A549 (cell line): Measurements from ENCODE around the gene MAGI2. TPM values are rescaled to one million over a fixed set of nuclear protein-coding genes. Genes with fewer than 3 reads are reported as not detected.

Experiments
- ATAC-seq, 2 experiments: fragments of 200-7000 bp in 1 of 2; fragments of >200 bp in 1 of 2; cut with Nextera tagmentation in 1 of 2; cut with Tn5 transposase in 1 of 2; 3 replicates each; pipeline versions ENCODE4 v1.8.0 to v1.9.1; 2018 to 2020; ENCODE audit warnings: mild to moderate bottlenecking in 1 of 2, moderate library complexity in 1 of 2
- CTCF ChIA-PET: fragments of 300-600 bp; sonication (Branson Sonifier 250); formaldehyde crosslinking; extraction: SDS; loops from one replicate; lab custom pipeline; 2021; ENCODE audit warnings: antibody characterized with exemption, inconsistent platforms; lab: Yijun Ruan, JAX
- POLR2A ChIA-PET: fragments of 350-600 bp; formaldehyde crosslinking; extraction: SDS; loops from one replicate; lab custom pipeline; 2021; ENCODE audit warnings: antibody characterized with exemption, inconsistent platforms; lab: Yijun Ruan, JAX
- DNase-seq, 2 experiments: peaks; one replicate each; pipeline versions ENCODE4 v3.0.0 to v3.0.0-alpha.2; 2011 to 2016; ENCODE audit warnings: low read depth in 1 of 2, low spot score in 1 of 2
- FAIRE-seq: peaks from 2 replicates; lab custom pipeline; 2011; peaks lifted over from hg19 to GRCh38; lab: Jason Lieb, UNC
- H3K27ac ChIP-seq, 2 experiments: fragments of >200 bp; sonication (Bioruptor Twin); formaldehyde crosslinking; 3 replicates each; pipeline ENCODE4 v1.5.1; 2016 to 2017
- H3K4me1 ChIP-seq: fragments of >200 bp; sonication (Bioruptor Twin); formaldehyde crosslinking; 3 replicates; pipeline ENCODE4 v1.6.1; 2016
- H3K4me2 ChIP-seq: fragments of >200 bp; sonication (Bioruptor Twin); formaldehyde crosslinking; 3 replicates; pipeline ENCODE4 v1.6.1; 2016
- H3K4me3 ChIP-seq: fragments of >200 bp; sonication (Bioruptor Twin); formaldehyde crosslinking; 3 replicates; pipeline ENCODE4 v1.5.1; 2016
- H3K9me3 ChIP-seq: fragments of >200 bp; sonication (Bioruptor Twin); formaldehyde crosslinking; 3 replicates; pipeline ENCODE4 v1.6.1; 2016
- BHLHE40 ChIP-seq: IDR thresholded peaks from 2 replicates; pipeline ENCODE4 v1.6.1; 2012; ENCODE audit warnings: low read depth, low read length, inconsistent platforms
- CBX2 ChIP-seq: fragments of 200-600 bp; sonication (generic); IDR thresholded peaks from 2 replicates; pipeline ENCODE4 v1.6.1; 2016; ENCODE audit warnings: low read depth, mild to moderate bottlenecking, borderline replicate concordance
- CBX8 ChIP-seq: fragments of 200-600 bp; sonication (generic); IDR thresholded peaks from 2 replicates; pipeline ENCODE4 v1.6.1; 2016
- EHMT2 ChIP-seq: fragments of 200-600 bp; sonication (generic); IDR thresholded peaks from 2 replicates; pipeline ENCODE4 v1.6.1; 2016; ENCODE audit warnings: antibody characterized with exemption, low read depth, mild to moderate bottlenecking, moderate library complexity
- EP300 ChIP-seq, 2 experiments: fragments of >200 bp; sonication (Bioruptor Twin); formaldehyde crosslinking; IDR thresholded peaks; 2 replicates in 1 of 2; 3 replicates in 1 of 2; pipeline ENCODE4 v1.6.1; 2016 to 2017
- HDAC2 ChIP-seq: fragments of 200-600 bp; sonication (generic); IDR thresholded peaks from 2 replicates; pipeline ENCODE4 v1.6.1; 2016
- KDM5A ChIP-seq: fragments of 200-600 bp; sonication (generic); IDR thresholded peaks from 2 replicates; pipeline ENCODE4 v1.6.1; 2016; ENCODE audit warnings: antibody characterized with exemption, mild to moderate bottlenecking
- MAFK ChIP-seq: fragments of 450-650 bp; IDR thresholded peaks from 2 replicates; pipeline ENCODE4 v1.6.1; 2014; ENCODE audit not compliant: partially characterized antibody
- MAZ ChIP-seq: fragments of 150-350 bp; IDR thresholded peaks from 2 replicates; pipeline ENCODE4 v1.6.1; 2014; ENCODE audit warnings: antibody characterized with exemption, low read depth, low read length, borderline replicate concordance
- NFE2L2 ChIP-seq: fragments of 150-350 bp; conservative IDR thresholded peaks from 2 replicates; pipeline ENCODE4 v1.6.1; 2014; ENCODE audit warnings: low read length
- NR3C1 ChIP-seq: fragments of >200 bp; sonication (Bioruptor Twin); formaldehyde crosslinking; IDR thresholded peaks from 3 replicates; pipeline ENCODE4 v1.6.1; 2017
- POLR2A ChIP-seq: IDR thresholded peaks from 2 replicates; pipeline ENCODE4 v1.6.1; 2012; ENCODE audit warnings: mild to moderate bottlenecking, low read length
- POLR2AphosphoS2 ChIP-seq: conservative IDR thresholded peaks from 2 replicates; pipeline ENCODE4 v1.6.1; 2012; ENCODE audit warnings: low read length, improper control_type of control experiment, inconsistent platforms
- RCOR1 ChIP-seq: fragments of 150-350 bp; IDR thresholded peaks from 2 replicates; pipeline ENCODE4 v1.6.1; 2014; ENCODE audit warnings: antibody characterized with exemption, low read length, low read depth
- TFCP2L1 ChIP-seq: fragments of 250-450 bp; sonication (Bioruptor Pico); IDR thresholded peaks from 2 replicates; pipeline ENCODE4 v1.5.0; 2021; ENCODE audit warnings: mild to moderate bottlenecking
- ZFP36 ChIP-seq: fragments of 450-650 bp; IDR thresholded peaks from 2 replicates; pipeline ENCODE4 v1.6.1; 2014; ENCODE audit warnings: borderline replicate concordance; ENCODE audit not compliant: partially characterized antibody
- ZNF302 ChIP-seq: fragments of 250-450 bp; sonication (Bioruptor Pico); IDR thresholded peaks from 2 replicates; pipeline ENCODE4 v1.9.0; 2021; ENCODE audit warnings: inconsistent platforms, mild to moderate bottlenecking, moderate library complexity
- ZSCAN20 ChIP-seq: fragments of 250-450 bp; sonication (Bioruptor Pico); IDR thresholded peaks from 2 replicates; pipeline ENCODE4 v1.8.0; 2022; ENCODE audit warnings: mild to moderate bottlenecking, moderate library complexity
- WGBS: methylation state at CpG from one replicate; pipeline ENCODE4 v1.1.6; 2017; ENCODE audit errors: missing lambda C conversion rate; 5-methylcytosine and 5-hydroxymethylcytosine counted together
- polyA plus RNA-seq, 4 experiments: library from polyadenylated mRNA; depleted of rRNA in 3 of 4; stranded (reverse); fragments of >200 nt; fragmentation: RNase III in 1 of 4; extraction: RNeasy Plus Mini Kit Qiagen cat#74134 plus additional on column Dnase treatment in 1 of 4; gene quantifications; 2 replicates in 3 of 4; 3 replicates in 1 of 4; pipeline ENCODE4 v1.2.3, GENCODE V29; 2011 to 2017
- TF ChIP-seq, protein P1 (sequence below): fragments of 250-450 bp; sonication (Bioruptor Pico); IDR thresholded peaks from 2 replicates; pipeline ENCODE4 v1.5.0; 2021; ENCODE audit warnings: mild to moderate bottlenecking, moderate library complexity, borderline replicate concordance
- TF ChIP-seq, protein P2 (sequence below): fragments of >200 bp; sonication (Bioruptor Twin); formaldehyde crosslinking; IDR thresholded peaks from 2 replicates; pipeline ENCODE4 v1.6.1; 2016
- TF ChIP-seq, protein P3 (sequence below): fragments of 200-600 bp; sonication (generic); IDR thresholded peaks from 2 replicates; pipeline ENCODE4 v1.6.1; 2016; ENCODE audit warnings: antibody characterized with exemption, mild to moderate bottlenecking, moderate library complexity

MAGI2 gene
- polyA plus RNA-seq, 2 of the 4 experiments (the other 2 are of a cell fraction) = 0.48 to 0.81 TPM

GRCh38 chr7:78634093-78634492, 819.4 kb downstream of the MAGI2 start:
- Histone ChIP-seq H3K4me1 (no peaks in the 10 kb centered on the region), H3K4me2 (no peak overlapping the region), H3K9me3 (no peaks in the 10 kb centered on the region), H3K4me3 (no peak overlapping the region), H3K27ac (no peak overlapping the region)
- POLR2A ChIA-PET = no interaction called here
- TF ChIP-seq TFCP2L1 (CRISPR knock-in tag) (no peak), NFE2L2 (peak; percentile 41; the same call in 1 of the 2 replicates), MAFK (peak; percentile 24)
- ATAC-seq (no peak), DNase-seq (no peak), FAIRE-seq (no peak)
- CTCF ChIA-PET = no interaction called here
- WGBS = 79% methylated on average over 1 of the region's 1 CpG

- no peak overlapping the region for H3K4me2 ChIP-seq
- no peak for ATAC-seq
- CTCF ChIA-PET = no interaction called here
Observed at GRCh38 chr7:78620920-78621319, 832.5 kb downstream of the MAGI2 start.

DNA sequence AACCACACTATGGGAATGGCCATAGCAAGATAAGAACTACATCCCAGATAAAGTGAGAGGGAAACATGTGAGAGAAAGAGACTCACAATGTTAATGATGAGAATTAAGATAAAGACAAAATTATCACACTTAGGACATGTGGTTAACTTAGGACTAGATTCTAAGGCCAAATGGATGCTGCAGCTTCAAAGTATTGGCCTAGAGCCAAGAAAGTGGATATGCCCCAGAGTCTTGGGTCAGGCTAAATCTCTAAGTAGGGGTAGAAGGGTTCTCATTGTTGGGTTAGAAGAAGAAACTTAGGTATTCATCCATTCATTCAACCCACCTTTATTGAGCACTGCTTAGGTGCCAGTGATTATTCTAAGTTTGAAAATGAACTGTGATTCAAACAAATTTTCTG, 836.9 kb downstream of the MAGI2 start:
- no peak for ATAC-seq
- TF ChIP-seq MAZ (no peak), EHMT2 (no peak), RCOR1 (no peak), KDM5A (no peak), CBX2 (no peak), POLR2AphosphoS2 (no peak), ZFP36 (no peak)
- TF ChIP-seq, all 56 proteins: peak for 0
- no peaks in the 10 kb centered on the region for H3K4me1 ChIP-seq
- H3K4me3 ChIP-seq = no peak overlapping the region
- no peak for FAIRE-seq
- no peak overlapping the region for H3K4me2 ChIP-seq
- ChIA-PET POLR2A (no interaction called here), CTCF (no interaction called here)
- H3K27ac ChIP-seq = no peak overlapping the region
- H3K9me3 ChIP-seq = no peaks in the 10 kb centered on the region
- no peak for DNase-seq

More at GRCh38 chr7:78620920-78621319, 832.5 kb downstream of the MAGI2 start:
- Histone ChIP-seq H3K9me3 (no peaks in the 10 kb centered on the region), H3K27ac (no peak overlapping the region), H3K4me1 (no peaks in the 10 kb centered on the region), H3K4me3 (no peak overlapping the region)
- FAIRE-seq (no peak), DNase-seq (peak in 1 of 2 experiments; percentile 5)
- TF ChIP-seq ZFP36 (no peak), POLR2A (no peak), EP300 (IDR thresholded peaks at IDR 0.05) (no peak), HDAC2 (no peak), EHMT2 (peak; percentile 70), CBX8 (no peak), NFE2L2 (no peak), BHLHE40 (no peak), ZNF302 (CRISPR knock-in tag) (no peak), NR3C1 (no peak), ZSCAN20 (no peak), KDM5A (no peak)
- TF ChIP-seq, protein P1, sequence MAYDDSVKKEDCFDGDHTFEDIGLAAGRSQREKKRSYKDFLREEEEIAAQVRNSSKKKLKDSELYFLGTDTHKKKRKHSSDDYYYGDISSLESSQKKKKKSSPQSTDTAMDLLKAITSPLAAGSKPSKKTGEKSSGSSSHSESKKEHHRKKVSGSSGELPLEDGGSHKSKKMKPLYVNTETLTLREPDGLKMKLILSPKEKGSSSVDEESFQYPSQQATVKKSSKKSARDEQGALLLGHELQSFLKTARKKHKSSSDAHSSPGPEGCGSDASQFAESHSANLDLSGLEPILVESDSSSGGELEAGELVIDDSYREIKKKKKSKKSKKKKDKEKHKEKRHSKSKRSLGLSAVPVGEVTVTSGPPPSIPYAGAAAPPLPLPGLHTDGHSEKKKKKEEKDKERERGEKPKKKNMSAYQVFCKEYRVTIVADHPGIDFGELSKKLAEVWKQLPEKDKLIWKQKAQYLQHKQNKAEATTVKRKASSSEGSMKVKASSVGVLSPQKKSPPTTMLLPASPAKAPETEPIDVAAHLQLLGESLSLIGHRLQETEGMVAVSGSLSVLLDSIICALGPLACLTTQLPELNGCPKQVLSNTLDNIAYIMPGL (CRISPR knock-in tag) = no peak
- TF ChIP-seq, protein P2, sequence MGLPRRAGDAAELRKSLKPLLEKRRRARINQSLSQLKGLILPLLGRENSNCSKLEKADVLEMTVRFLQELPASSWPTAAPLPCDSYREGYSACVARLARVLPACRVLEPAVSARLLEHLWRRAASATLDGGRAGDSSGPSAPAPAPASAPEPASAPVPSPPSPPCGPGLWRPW = no peak
- TF ChIP-seq, protein P3, sequence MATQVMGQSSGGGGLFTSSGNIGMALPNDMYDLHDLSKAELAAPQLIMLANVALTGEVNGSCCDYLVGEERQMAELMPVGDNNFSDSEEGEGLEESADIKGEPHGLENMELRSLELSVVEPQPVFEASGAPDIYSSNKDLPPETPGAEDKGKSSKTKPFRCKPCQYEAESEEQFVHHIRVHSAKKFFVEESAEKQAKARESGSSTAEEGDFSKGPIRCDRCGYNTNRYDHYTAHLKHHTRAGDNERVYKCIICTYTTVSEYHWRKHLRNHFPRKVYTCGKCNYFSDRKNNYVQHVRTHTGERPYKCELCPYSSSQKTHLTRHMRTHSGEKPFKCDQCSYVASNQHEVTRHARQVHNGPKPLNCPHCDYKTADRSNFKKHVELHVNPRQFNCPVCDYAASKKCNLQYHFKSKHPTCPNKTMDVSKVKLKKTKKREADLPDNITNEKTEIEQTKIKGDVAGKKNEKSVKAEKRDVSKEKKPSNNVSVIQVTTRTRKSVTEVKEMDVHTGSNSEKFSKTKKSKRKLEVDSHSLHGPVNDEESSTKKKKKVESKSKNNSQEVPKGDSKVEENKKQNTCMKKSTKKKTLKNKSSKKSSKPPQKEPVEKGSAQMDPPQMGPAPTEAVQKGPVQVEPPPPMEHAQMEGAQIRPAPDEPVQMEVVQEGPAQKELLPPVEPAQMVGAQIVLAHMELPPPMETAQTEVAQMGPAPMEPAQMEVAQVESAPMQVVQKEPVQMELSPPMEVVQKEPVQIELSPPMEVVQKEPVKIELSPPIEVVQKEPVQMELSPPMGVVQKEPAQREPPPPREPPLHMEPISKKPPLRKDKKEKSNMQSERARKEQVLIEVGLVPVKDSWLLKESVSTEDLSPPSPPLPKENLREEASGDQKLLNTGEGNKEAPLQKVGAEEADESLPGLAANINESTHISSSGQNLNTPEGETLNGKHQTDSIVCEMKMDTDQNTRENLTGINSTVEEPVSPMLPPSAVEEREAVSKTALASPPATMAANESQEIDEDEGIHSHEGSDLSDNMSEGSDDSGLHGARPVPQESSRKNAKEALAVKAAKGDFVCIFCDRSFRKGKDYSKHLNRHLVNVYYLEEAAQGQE = peak; percentile 90
- POLR2A ChIA-PET = no interaction called here
- 3% methylated on average over 2 of the region's 2 CpGs for WGBS
